DND-41 (cell line): Measurements from ENCODE around the gene APBB2.

ENCODE experiments used
- EZH2 ChIP-seq: IDR thresholded peaks from 3 replicates; pipeline ENCODE4 v1.6.1; 2012; ENCODE audit warnings: borderline replicate concordance, low read depth, mild to moderate bottlenecking, moderate library complexity, low read length, inconsistent platforms; ENCODE audit not compliant: severe bottlenecking
- TF ChIP-seq, protein P1 (sequence below): IDR thresholded peaks from 2 replicates; pipeline ENCODE4 v1.5.1; 2012; ENCODE audit warnings: borderline replicate concordance, low read length, moderate library complexity, mild to moderate bottlenecking; ENCODE audit not compliant: poor library complexity, severe bottlenecking; ENCODE audit errors: extremely low read depth

DNA sequence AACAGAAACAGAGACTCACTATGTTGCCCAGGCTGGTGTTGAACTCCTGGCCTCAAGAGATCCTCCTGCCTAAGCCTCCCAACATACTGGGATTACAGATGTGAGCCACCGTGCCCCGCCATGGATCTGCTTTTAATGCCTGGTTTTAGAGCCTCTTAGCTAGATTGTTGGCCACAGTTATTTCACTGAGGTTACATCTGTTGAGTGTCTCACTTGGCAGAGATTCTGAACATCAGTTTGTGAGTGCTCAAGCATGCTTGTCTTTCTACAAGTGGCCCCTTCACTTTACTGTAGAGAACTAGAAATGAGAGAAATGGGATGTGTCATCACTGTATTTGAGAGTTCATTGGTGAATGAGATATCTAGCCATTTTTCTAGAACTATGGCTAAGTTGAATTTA lies 218.5 kb downstream of the APBB2 start:
- TF ChIP-seq, protein P1, sequence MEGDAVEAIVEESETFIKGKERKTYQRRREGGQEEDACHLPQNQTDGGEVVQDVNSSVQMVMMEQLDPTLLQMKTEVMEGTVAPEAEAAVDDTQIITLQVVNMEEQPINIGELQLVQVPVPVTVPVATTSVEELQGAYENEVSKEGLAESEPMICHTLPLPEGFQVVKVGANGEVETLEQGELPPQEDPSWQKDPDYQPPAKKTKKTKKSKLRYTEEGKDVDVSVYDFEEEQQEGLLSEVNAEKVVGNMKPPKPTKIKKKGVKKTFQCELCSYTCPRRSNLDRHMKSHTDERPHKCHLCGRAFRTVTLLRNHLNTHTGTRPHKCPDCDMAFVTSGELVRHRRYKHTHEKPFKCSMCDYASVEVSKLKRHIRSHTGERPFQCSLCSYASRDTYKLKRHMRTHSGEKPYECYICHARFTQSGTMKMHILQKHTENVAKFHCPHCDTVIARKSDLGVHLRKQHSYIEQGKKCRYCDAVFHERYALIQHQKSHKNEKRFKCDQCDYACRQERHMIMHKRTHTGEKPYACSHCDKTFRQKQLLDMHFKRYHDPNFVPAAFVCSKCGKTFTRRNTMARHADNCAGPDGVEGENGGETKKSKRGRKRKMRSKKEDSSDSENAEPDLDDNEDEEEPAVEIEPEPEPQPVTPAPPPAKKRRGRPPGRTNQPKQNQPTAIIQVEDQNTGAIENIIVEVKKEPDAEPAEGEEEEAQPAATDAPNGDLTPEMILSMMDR: no peak
- no peak for TF ChIP-seq EZH2
